TTC549 (cell line): Measurements from ENCODE around the gene PRXL2B.

Experiments
- FAIRE-seq: peaks from 2 replicates; lab custom pipeline; 2012; peaks lifted over from hg19 to GRCh38; lab: Jason Lieb, UNC

The PRXL2B gene

GRCh38 chr1:2637442-2638145 lies 51.0 kb downstream of the PRXL2B start:
- no peak for FAIRE-seq

- FAIRE-seq, result no peak
Observed at GRCh38 chr1:2638466-2639115, 52.0 kb downstream of the PRXL2B start.

DNA sequence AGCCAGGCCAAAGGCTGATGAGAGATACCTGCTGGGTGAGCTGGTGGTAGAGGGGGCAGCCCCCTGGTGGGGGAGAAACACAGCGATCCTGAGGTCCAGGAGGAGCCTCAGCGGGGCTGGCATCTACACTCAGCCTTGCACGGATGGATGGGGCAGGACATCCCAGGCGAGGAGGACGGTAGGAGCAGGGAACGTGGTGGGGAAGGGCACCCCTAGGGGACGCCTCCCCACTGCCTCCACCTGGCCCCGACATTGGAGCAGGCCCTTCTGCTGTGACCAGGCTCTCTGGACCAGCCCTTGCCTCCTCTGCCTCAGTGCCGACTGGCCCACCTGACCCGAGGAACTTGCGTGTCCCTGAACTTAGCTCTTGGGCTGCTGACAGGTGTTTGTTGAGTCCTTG lies 52.6 kb downstream of the PRXL2B start:
- FAIRE-seq, result no peak

- FAIRE-seq, result no peak
Observed at GRCh38 chr1:2639607-2640521, 53.3 kb downstream of the PRXL2B start.

- FAIRE-seq, result no peak
Observed at GRCh38 chr1:2640626-2641025, 54.0 kb downstream of the PRXL2B start.
